ENCODE results near the gene PLEKHG4B. TPM values are rescaled to one million over a fixed set of nuclear protein-coding genes. Genes with fewer than 3 reads are reported as not detected.
"Not testable (repeated sequence)": the region's sequence is repeated elsewhere in the genome, so short reads cannot be mapped to it uniquely, and the experiment has no call there.

Gene PLEKHG4B
- not detected in 2 replicates for total RNA-seq (2012; rRNA removed)

GRCh38 chr5:91556-92263 is at the start of gene PLEKHG4B:
Gene PLEKHG4B, plus strand, starts transcription at chr5:92168. Its CDS starts 64 bp downstream, at chr5:92232.
- Histone ChIP-seq H3K9me3 (replicated peaks; ENCODE audit: low read length) (no peaks in the 10 kb centered on the region), H3K4me1 (ENCODE audit: control insufficient read depth, insufficient read depth, low read length) (no peaks in the 10 kb centered on the region), H3K9ac (ENCODE audit: low read depth, low read length) (no peak within 1 kb of the TSS), H3K27me3 (ENCODE audit: control insufficient read depth, insufficient read depth, low read length) (peaks cover 75% of the 10 kb centered on the region), H3K4me2 (ENCODE audit: low read length) (peak within 1 kb of the TSS; percentile 32), H3K36me3 (ENCODE audit: insufficient read depth, low read length) (no peaks in the 10 kb centered on the region), H3K4me3 (ENCODE audit: low read length) (no peak within 1 kb of the TSS)

- Histone ChIP-seq H3K9me3 (replicated peaks; ENCODE audit: low read length) (no peaks in the 10 kb centered on the region), H3K4me3 (ENCODE audit: low read length) (no peak overlapping the region), H3K4me2 (ENCODE audit: low read length) (no peak overlapping the region), H3K9ac (ENCODE audit: low read depth, low read length) (no peak overlapping the region), H3K27me3 (ENCODE audit: control insufficient read depth, insufficient read depth, low read length) (peaks cover 51% of the 10 kb centered on the region), H3K4me1 (ENCODE audit: control insufficient read depth, insufficient read depth, low read length) (no peaks in the 10 kb centered on the region), H3K36me3 (ENCODE audit: insufficient read depth, low read length) (no peaks in the 10 kb centered on the region)
These were observed 49.7 kb upstream of the PLEKHG4B start for GRCh38 chr5:42250-42649.

- no peaks in the 10 kb centered on the region for H3K4me1 ChIP-seq (ENCODE audit: control insufficient read depth, insufficient read depth, low read length)
- H3K9ac ChIP-seq (ENCODE audit: low read depth, low read length), result no peak overlapping the region
- no peaks in the 10 kb centered on the region for H3K36me3 ChIP-seq (ENCODE audit: insufficient read depth, low read length)
- peaks cover 29% of the 10 kb centered on the region for H3K27me3 ChIP-seq (ENCODE audit: control insufficient read depth, insufficient read depth, low read length)
- H3K9me3 ChIP-seq (replicated peaks; ENCODE audit: low read length), result no peaks in the 10 kb centered on the region
- no peak overlapping the region for H3K4me2 ChIP-seq (ENCODE audit: low read length)
- no peak overlapping the region for H3K4me3 ChIP-seq (ENCODE audit: low read length)
These were observed 43.8 kb upstream of the PLEKHG4B start for GRCh38 chr5:48192-48591.

- not testable (repeated sequence) for H3K9me3 ChIP-seq (replicated peaks; ENCODE audit: low read length); H3K36me3 ChIP-seq (ENCODE audit: insufficient read depth, low read length); H3K4me3 ChIP-seq (ENCODE audit: low read length); H3K4me2 ChIP-seq (ENCODE audit: low read length); H3K9ac ChIP-seq (ENCODE audit: low read depth, low read length); H3K4me1 ChIP-seq (ENCODE audit: control insufficient read depth, insufficient read depth, low read length)
- peaks cover 33% of the 10 kb centered on the region for H3K27me3 ChIP-seq (ENCODE audit: control insufficient read depth, insufficient read depth, low read length)
These were observed 42.4 kb upstream of the PLEKHG4B start for GRCh38 chr5:49530-49929.

- Histone ChIP-seq H3K4me3 (ENCODE audit: low read length) (no peak overlapping the region), H3K4me2 (ENCODE audit: low read length) (no peak overlapping the region), H3K36me3 (ENCODE audit: insufficient read depth, low read length) (no peaks in the 10 kb centered on the region), H3K27me3 (ENCODE audit: control insufficient read depth, insufficient read depth, low read length) (peaks cover 39% of the 10 kb centered on the region), H3K9ac (ENCODE audit: low read depth, low read length) (no peak overlapping the region), H3K9me3 (replicated peaks; ENCODE audit: low read length) (no peaks in the 10 kb centered on the region), H3K4me1 (ENCODE audit: control insufficient read depth, insufficient read depth, low read length) (no peaks in the 10 kb centered on the region)
These were observed 41.9 kb upstream of the PLEKHG4B start for GRCh38 chr5:49953-50544.

- H3K27me3 ChIP-seq (ENCODE audit: control insufficient read depth, insufficient read depth, low read length), result peaks cover 43% of the 10 kb centered on the region
- no peaks in the 10 kb centered on the region for H3K36me3 ChIP-seq (ENCODE audit: insufficient read depth, low read length)
- H3K4me1 ChIP-seq (ENCODE audit: control insufficient read depth, insufficient read depth, low read length), result no peaks in the 10 kb centered on the region
- H3K4me2 ChIP-seq (ENCODE audit: low read length), result no peak overlapping the region
- H3K9ac ChIP-seq (ENCODE audit: low read depth, low read length), result no peak overlapping the region
- no peaks in the 10 kb centered on the region for H3K9me3 ChIP-seq (replicated peaks; ENCODE audit: low read length)
- no peak overlapping the region for H3K4me3 ChIP-seq (ENCODE audit: low read length)
These were observed 41.1 kb upstream of the PLEKHG4B start for GRCh38 chr5:50724-51499.

GRCh38 chr5:51500-51823 is 40.5 kb upstream of the PLEKHG4B start:
- no peak overlapping the region for H3K9ac ChIP-seq (ENCODE audit: low read depth, low read length)
- H3K9me3 ChIP-seq (replicated peaks; ENCODE audit: low read length), result no peaks in the 10 kb centered on the region
- peaks cover 41% of the 10 kb centered on the region for H3K27me3 ChIP-seq (ENCODE audit: control insufficient read depth, insufficient read depth, low read length)
- no peak overlapping the region for H3K4me2 ChIP-seq (ENCODE audit: low read length)
- no peak overlapping the region for H3K4me3 ChIP-seq (ENCODE audit: low read length)
- H3K4me1 ChIP-seq (ENCODE audit: control insufficient read depth, insufficient read depth, low read length), result no peaks in the 10 kb centered on the region
- H3K36me3 ChIP-seq (ENCODE audit: insufficient read depth, low read length), result no peaks in the 10 kb centered on the region

GRCh38 chr5:53381-54174 is 38.4 kb upstream of the PLEKHG4B start:
- Histone ChIP-seq H3K36me3 (ENCODE audit: insufficient read depth, low read length) (no peaks in the 10 kb centered on the region), H3K9ac (ENCODE audit: low read depth, low read length) (no peak overlapping the region), H3K4me2 (ENCODE audit: low read length) (peak overlapping the region; percentile 71), H3K27me3 (ENCODE audit: control insufficient read depth, insufficient read depth, low read length) (peaks cover 45% of the 10 kb centered on the region), H3K4me3 (ENCODE audit: low read length) (peak overlapping the region; percentile 42), H3K9me3 (replicated peaks; ENCODE audit: low read length) (no peaks in the 10 kb centered on the region), H3K4me1 (ENCODE audit: control insufficient read depth, insufficient read depth, low read length) (no peaks in the 10 kb centered on the region)

GRCh38 chr5:54175-54730 is 37.7 kb upstream of the PLEKHG4B start:
- Histone ChIP-seq H3K4me3 (ENCODE audit: low read length) (no peak overlapping the region), H3K9ac (ENCODE audit: low read depth, low read length) (no peak overlapping the region), H3K27me3 (ENCODE audit: control insufficient read depth, insufficient read depth, low read length) (peaks cover 45% of the 10 kb centered on the region), H3K4me2 (ENCODE audit: low read length) (peak overlapping the region; percentile 71), H3K4me1 (ENCODE audit: control insufficient read depth, insufficient read depth, low read length) (no peaks in the 10 kb centered on the region), H3K9me3 (replicated peaks; ENCODE audit: low read length) (no peaks in the 10 kb centered on the region), H3K36me3 (ENCODE audit: insufficient read depth, low read length) (no peaks in the 10 kb centered on the region)

GRCh38 chr5:54876-55569 is 36.9 kb upstream of the PLEKHG4B start:
- no peaks in the 10 kb centered on the region for H3K9me3 ChIP-seq (replicated peaks; ENCODE audit: low read length)
- no peaks in the 10 kb centered on the region for H3K4me1 ChIP-seq (ENCODE audit: control insufficient read depth, insufficient read depth, low read length)
- H3K36me3 ChIP-seq (ENCODE audit: insufficient read depth, low read length), result no peaks in the 10 kb centered on the region
- no peak overlapping the region for H3K4me2 ChIP-seq (ENCODE audit: low read length)
- no peak overlapping the region for H3K4me3 ChIP-seq (ENCODE audit: low read length)
- no peak overlapping the region for H3K9ac ChIP-seq (ENCODE audit: low read depth, low read length)
- H3K27me3 ChIP-seq (ENCODE audit: control insufficient read depth, insufficient read depth, low read length), result peaks cover 45% of the 10 kb centered on the region
